K562 (cell line): ENCODE measurements around the gene ARID3A.

Source experiments
- EP300 ChIP-seq: IDR thresholded peaks from 2 replicates; pipeline ENCODE4 v1.6.1; 2012; ENCODE audit warnings: low read length, improper control_type of control experiment
- FOSL1 ChIP-seq: fragments of 200-800 bp; sonication (Bioruptor generic); conservative IDR thresholded peaks from 2 replicates; pipeline ENCODE4 v1.6.1; 2016; ENCODE audit warnings: missing genetic modification characterization, missing compliant biosample characterization
- FOXP1 ChIP-seq: sonication (generic); formaldehyde crosslinking; IDR thresholded peaks from 2 replicates; pipeline ENCODE4 v1.8.0; 2022; ENCODE audit warnings: mild to moderate bottlenecking, missing genetic modification reagents
- KLF1 ChIP-seq: fragments of 450-650 bp; IDR thresholded peaks from 2 replicates; pipeline ENCODE4 v1.6.1; 2016; ENCODE audit warnings: missing genetic modification characterization, missing compliant biosample characterization
- POLR2A ChIP-seq: fragments of 450-650 bp; conservative IDR thresholded peaks from 2 replicates; pipeline ENCODE4 v1.6.1; 2016
- RAD21 ChIP-seq, 2 experiments: fragments of 250-450 bp in 1 of 2; fragments of 450-650 bp in 1 of 2; sonication (Bioruptor Pico) in 1 of 2; formaldehyde crosslinking in 1 of 2; IDR thresholded peaks in 1 of 2; conservative IDR thresholded peaks in 1 of 2; 2 replicates each; pipeline versions ENCODE4 v1.4.0 to v1.8.0; 2020 to 2022; ENCODE audit warnings: mild to moderate bottlenecking in 2 of 2, moderate library complexity in 1 of 2
- SIN3A ChIP-seq, 2 experiments: fragments of 150-350 bp in 1 of 2; IDR thresholded peaks; 2 replicates each; pipeline ENCODE4 v1.6.1; 2011 to 2016; ENCODE audit warnings: borderline replicate concordance in 2 of 2, low read depth in 2 of 2, low read length in 2 of 2, mild to moderate bottlenecking in 2 of 2, moderate library complexity in 2 of 2; ENCODE audit not compliant: control insufficient read depth in 1 of 2
- TEAD2 ChIP-seq: fragments of 450-650 bp; IDR thresholded peaks from 2 replicates; pipeline ENCODE4 v1.6.1; 2016; ENCODE audit warnings: missing genetic modification characterization, control low read depth, missing compliant biosample characterization
- ZEB2 ChIP-seq: fragments of 450-650 bp; IDR thresholded peaks from 2 replicates; pipeline ENCODE4 v1.6.1; 2016
- ZNF263 ChIP-seq: sonication (generic); formaldehyde crosslinking; IDR thresholded peaks from 2 replicates; pipeline ENCODE4 v1.8.0; 2022; ENCODE audit warnings: mild to moderate bottlenecking, missing genetic modification reagents, borderline replicate concordance
- ZNF644 ChIP-seq: fragments of 200-800 bp; sonication (Bioruptor generic); IDR thresholded peaks from 2 replicates; pipeline ENCODE4 v1.6.1; 2016; ENCODE audit warnings: low read depth, missing genetic modification characterization, missing compliant biosample characterization
- TF ChIP-seq, protein P1 (sequence below): fragments of 450-650 bp; IDR thresholded peaks from 2 replicates; pipeline ENCODE4 v1.6.1; 2018; ENCODE audit not compliant: partially characterized antibody
- TF ChIP-seq, protein P2 (sequence below): sonication (generic); formaldehyde crosslinking; IDR thresholded peaks from 2 replicates; pipeline ENCODE4 v1.8.1; 2023; ENCODE audit warnings: mild to moderate bottlenecking, missing genetic modification reagents

DNA sequence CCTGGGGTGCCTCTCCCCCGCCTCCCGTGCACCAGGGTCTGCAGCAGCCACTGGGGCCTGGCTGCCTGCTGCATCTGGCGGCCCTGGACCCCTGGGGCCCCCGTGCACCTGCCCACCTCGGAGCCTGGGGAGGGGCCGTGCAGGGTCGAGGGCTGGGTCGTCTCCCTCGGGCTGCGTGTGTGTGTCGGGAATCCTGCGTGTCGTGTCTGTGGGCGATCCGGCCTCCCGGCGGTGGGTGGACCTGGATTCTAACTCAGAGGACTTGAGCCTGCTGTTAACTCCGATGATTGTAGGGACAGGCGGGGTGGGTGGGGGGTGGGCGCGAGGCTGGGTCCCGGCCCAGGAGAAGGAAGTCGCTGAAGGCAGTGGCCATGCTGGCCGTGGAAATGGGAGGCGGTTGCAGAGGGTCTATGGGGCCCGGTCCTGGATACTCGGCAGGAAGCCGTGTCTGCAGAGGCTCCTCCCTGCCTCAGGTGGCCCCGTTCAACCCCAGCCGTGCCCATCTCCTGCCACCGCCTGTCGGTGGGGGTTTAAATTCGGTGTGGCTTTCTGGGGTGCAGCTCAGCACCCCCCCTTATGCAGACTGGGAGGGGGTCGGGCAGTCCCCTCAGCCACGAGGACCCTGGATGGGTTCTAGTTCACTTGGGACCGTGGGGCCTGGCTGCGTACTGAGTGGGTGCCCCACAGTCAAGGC is 48.9 kb downstream of the ARID3A start:
- TF ChIP-seq POLR2A = no peak
- TF ChIP-seq ZEB2 = no peak
- TF ChIP-seq FOSL1 = no peak
- no peak for TF ChIP-seq TEAD2 (tag)
- no peak for TF ChIP-seq ZNF263 (CRISPR knock-in tag)
- TF ChIP-seq FOXP1 (CRISPR knock-in tag) = no peak
- no peak for TF ChIP-seq RAD21 (CRISPR knock-in tag; conservative IDR thresholded peaks at IDR 0.05 in 1 of 2, IDR thresholded peaks at IDR 0.05 in 1 of 2)
- TF ChIP-seq EP300 = no peak
- TF ChIP-seq, protein P1, sequence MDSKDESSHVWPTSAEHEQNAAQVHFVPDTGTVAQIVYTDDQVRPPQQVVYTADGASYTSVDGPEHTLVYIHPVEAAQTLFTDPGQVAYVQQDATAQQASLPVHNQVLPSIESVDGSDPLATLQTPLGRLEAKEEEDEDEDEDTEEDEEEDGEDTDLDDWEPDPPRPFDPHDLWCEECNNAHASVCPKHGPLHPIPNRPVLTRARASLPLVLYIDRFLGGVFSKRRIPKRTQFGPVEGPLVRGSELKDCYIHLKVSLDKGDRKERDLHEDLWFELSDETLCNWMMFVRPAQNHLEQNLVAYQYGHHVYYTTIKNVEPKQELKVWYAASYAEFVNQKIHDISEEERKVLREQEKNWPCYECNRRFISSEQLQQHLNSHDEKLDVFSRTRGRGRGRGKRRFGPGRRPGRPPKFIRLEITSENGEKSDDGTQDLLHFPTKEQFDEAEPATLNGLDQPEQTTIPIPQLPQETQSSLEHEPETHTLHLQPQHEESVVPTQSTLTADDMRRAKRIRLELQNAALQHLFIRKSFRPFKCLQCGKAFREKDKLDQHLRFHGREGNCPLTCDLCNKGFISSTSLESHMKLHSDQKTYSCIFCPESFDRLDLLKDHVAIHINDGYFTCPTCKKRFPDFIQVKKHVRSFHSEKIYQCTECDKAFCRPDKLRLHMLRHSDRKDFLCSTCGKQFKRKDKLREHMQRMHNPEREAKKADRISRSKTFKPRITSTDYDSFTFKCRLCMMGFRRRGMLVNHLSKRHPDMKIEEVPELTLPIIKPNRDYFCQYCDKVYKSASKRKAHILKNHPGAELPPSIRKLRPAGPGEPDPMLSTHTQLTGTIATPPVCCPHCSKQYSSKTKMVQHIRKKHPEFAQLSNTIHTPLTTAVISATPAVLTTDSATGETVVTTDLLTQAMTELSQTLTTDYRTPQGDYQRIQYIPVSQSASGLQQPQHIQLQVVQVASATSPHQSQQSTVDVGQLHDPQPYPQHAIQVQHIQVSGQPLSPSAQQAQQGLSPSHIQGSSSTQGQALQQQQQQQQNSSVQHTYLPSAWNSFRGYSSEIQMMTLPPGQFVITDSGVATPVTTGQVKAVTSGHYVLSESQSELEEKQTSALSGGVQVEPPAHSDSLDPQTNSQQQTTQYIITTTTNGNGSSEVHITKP = no peak
- no peak for TF ChIP-seq ZNF644
- TF ChIP-seq SIN3A (IDR thresholded peaks at IDR 0.05; ENCODE audit: borderline replicate concordance in 2 of 2, control insufficient read depth in 1 of 2, low read depth in 2 of 2, low read length in 2 of 2) = no peak
- TF ChIP-seq KLF1 (tag) = no peak
- TF ChIP-seq, protein P2, sequence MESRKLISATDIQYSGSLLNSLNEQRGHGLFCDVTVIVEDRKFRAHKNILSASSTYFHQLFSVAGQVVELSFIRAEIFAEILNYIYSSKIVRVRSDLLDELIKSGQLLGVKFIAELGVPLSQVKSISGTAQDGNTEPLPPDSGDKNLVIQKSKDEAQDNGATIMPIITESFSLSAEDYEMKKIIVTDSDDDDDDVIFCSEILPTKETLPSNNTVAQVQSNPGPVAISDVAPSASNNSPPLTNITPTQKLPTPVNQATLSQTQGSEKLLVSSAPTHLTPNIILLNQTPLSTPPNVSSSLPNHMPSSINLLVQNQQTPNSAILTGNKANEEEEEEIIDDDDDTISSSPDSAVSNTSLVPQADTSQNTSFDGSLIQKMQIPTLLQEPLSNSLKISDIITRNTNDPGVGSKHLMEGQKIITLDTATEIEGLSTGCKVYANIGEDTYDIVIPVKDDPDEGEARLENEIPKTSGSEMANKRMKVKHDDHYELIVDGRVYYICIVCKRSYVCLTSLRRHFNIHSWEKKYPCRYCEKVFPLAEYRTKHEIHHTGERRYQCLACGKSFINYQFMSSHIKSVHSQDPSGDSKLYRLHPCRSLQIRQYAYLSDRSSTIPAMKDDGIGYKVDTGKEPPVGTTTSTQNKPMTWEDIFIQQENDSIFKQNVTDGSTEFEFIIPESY (CRISPR knock-in tag) = 0 out of 2 replicates have a peak, but pooled peaks have one; percentile 14
